ENCODE data around the gene TAF6L.

Gene TAF6L

GRCh38 chr11:62777389-62777788 is 6.2 kb downstream of the TAF6L start:
- no peaks in the 10 kb centered on the region for H3K27me3 ChIP-seq (ENCODE audit: insufficient read depth, low read length, poor library complexity, severe bottlenecking)
- no peaks in the 10 kb centered on the region for H3K4me1 ChIP-seq (ENCODE audit: insufficient read depth, low read length, poor library complexity, severe bottlenecking)
- no peaks in the 10 kb centered on the region for H3F3A ChIP-seq (ENCODE audit: low read depth)
- no peak overlapping the region for H3K4me3 ChIP-seq (ENCODE audit: low read length, poor library complexity, severe bottlenecking)
- H3K9me2 ChIP-seq (replicated peaks; ENCODE audit: low read depth, low read length) = no peaks in the 10 kb centered on the region
- H3K9ac ChIP-seq (ENCODE audit: low read depth, low read length, poor library complexity, severe bottlenecking) = no peak overlapping the region
- 0 out of 2 replicates have a peak, but pooled peaks cover under 1% of the 10 kb centered on the region for H3K79me2 ChIP-seq (ENCODE audit: insufficient read depth, low read length)
- H2AFZ ChIP-seq (ENCODE audit: low read length) = no peak overlapping the region
- TF ChIP-seq CTCF (conservative IDR thresholded peaks at IDR 0.05; ENCODE audit: low read length) (no peak), EZH2phosphoT487 (IDR thresholded peaks at IDR 0.05; ENCODE audit: borderline replicate concordance) (no peak)
- H3K4me2 ChIP-seq (ENCODE audit: low read depth, low read length, poor library complexity, severe bottlenecking) = no peak overlapping the region
- peaks cover 14% of the 10 kb centered on the region; the same call in 1 of the 2 replicates for H3K36me3 ChIP-seq (ENCODE audit: insufficient read depth, low read length)
- no peaks in the 10 kb centered on the region for H4K20me1 ChIP-seq (ENCODE audit: insufficient read depth, low read length, poor library complexity, severe bottlenecking)
- H3K9me3 ChIP-seq (ENCODE audit: insufficient read depth, low read depth, low read length) = no peaks in the 10 kb centered on the region

DNA sequence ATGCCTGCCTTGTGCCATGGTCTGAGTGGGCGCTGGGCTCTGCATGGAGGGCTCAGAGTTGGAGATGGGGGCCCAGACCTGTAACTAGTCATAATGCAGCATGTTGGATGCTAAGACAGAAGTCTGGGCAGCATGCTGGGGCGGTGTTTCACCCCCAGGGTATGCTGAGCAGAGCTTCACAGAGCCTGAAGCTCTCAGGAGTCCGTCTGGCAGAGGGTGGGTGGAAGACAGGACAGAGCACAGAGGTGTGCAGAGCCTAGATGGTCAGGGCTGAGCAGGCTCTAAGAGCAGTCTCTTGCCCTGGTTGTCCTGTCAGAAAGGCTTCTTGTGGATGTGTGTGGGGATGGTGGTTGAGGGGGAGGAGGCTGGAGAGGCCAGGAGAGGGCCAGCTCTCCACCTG is 7.2 kb downstream of the TAF6L start:
- TF ChIP-seq CTCF (conservative IDR thresholded peaks at IDR 0.05; ENCODE audit: low read length) (no peak), EZH2phosphoT487 (IDR thresholded peaks at IDR 0.05; ENCODE audit: borderline replicate concordance) (no peak)
- Histone ChIP-seq H3K4me3 (ENCODE audit: low read length, poor library complexity, severe bottlenecking) (no peak overlapping the region), H3K79me2 (ENCODE audit: insufficient read depth, low read length) (no peaks in the 10 kb centered on the region), H3K36me3 (ENCODE audit: insufficient read depth, low read length) (peaks cover 14% of the 10 kb centered on the region; the same call in 1 of the 2 replicates), H4K20me1 (ENCODE audit: insufficient read depth, low read length, poor library complexity, severe bottlenecking) (no peaks in the 10 kb centered on the region), H3K9me3 (ENCODE audit: insufficient read depth, low read depth, low read length) (no peaks in the 10 kb centered on the region), H3F3A (ENCODE audit: low read depth) (no peaks in the 10 kb centered on the region), H3K9me2 (replicated peaks; ENCODE audit: low read depth, low read length) (no peaks in the 10 kb centered on the region), H3K9ac (ENCODE audit: low read depth, low read length, poor library complexity, severe bottlenecking) (no peak overlapping the region), H3K4me2 (ENCODE audit: low read depth, low read length, poor library complexity, severe bottlenecking) (no peak overlapping the region), H3K27me3 (ENCODE audit: insufficient read depth, low read length, poor library complexity, severe bottlenecking) (no peaks in the 10 kb centered on the region), H3K4me1 (ENCODE audit: insufficient read depth, low read length, poor library complexity, severe bottlenecking) (no peaks in the 10 kb centered on the region), H2AFZ (ENCODE audit: low read length) (no peak overlapping the region)

- no peak overlapping the region for H3K4me2 ChIP-seq (ENCODE audit: low read depth, low read length, poor library complexity, severe bottlenecking)
- H3K9me2 ChIP-seq (replicated peaks; ENCODE audit: low read depth, low read length) = no peaks in the 10 kb centered on the region
- peaks cover 5% of the 10 kb centered on the region for H3K79me2 ChIP-seq (ENCODE audit: insufficient read depth, low read length)
- no peak overlapping the region for H3K9ac ChIP-seq (ENCODE audit: low read depth, low read length, poor library complexity, severe bottlenecking)
- no peaks in the 10 kb centered on the region for H3K27me3 ChIP-seq (ENCODE audit: insufficient read depth, low read length, poor library complexity, severe bottlenecking)
- no peaks in the 10 kb centered on the region for H3K9me3 ChIP-seq (ENCODE audit: insufficient read depth, low read depth, low read length)
- peaks cover 7% of the 10 kb centered on the region for H3K4me1 ChIP-seq (ENCODE audit: insufficient read depth, low read length, poor library complexity, severe bottlenecking)
- H3K36me3 ChIP-seq (ENCODE audit: insufficient read depth, low read length) = peaks cover 8% of the 10 kb centered on the region; the same call in 1 of the 2 replicates
- TF ChIP-seq EZH2phosphoT487 (IDR thresholded peaks at IDR 0.05; ENCODE audit: borderline replicate concordance) = no peak
- TF ChIP-seq CTCF (conservative IDR thresholded peaks at IDR 0.05; ENCODE audit: low read length) = no peak
- H4K20me1 ChIP-seq (ENCODE audit: insufficient read depth, low read length, poor library complexity, severe bottlenecking) = peaks cover 3% of the 10 kb centered on the region
- no peaks in the 10 kb centered on the region for H3F3A ChIP-seq (ENCODE audit: low read depth)
- H3K4me3 ChIP-seq (ENCODE audit: low read length, poor library complexity, severe bottlenecking) = no peak overlapping the region
- no peak overlapping the region for H2AFZ ChIP-seq (ENCODE audit: low read length)
Measured at GRCh38 chr11:62782753-62783152, 11.6 kb downstream of the TAF6L start.
